HG02763 (cell line): ENCODE measurements around the gene IRS1.

ENCODE experiments used
- ATAC-seq: cut with Tn5 transposase; IDR thresholded peaks from one replicate; pipeline ENCODE4 v1.9.1; 2021; ENCODE audit warnings: mild to moderate bottlenecking, moderate library complexity; ENCODE audit not compliant: unreplicated experiment

IRS1 gene

GRCh38 chr2:226828191-226828590 is 28.6 kb upstream of the IRS1 start:
- no peak for ATAC-seq

- ATAC-seq, result no peak
Measured at GRCh38 chr2:226825056-226825455, 25.4 kb upstream of the IRS1 start.

GRCh38 chr2:226818930-226819329 is 19.3 kb upstream of the IRS1 start:
- no peak for ATAC-seq

GRCh38 chr2:226813148-226813701 is 13.6 kb upstream of the IRS1 start:
- no peak for ATAC-seq

- ATAC-seq, result no peak
Measured at GRCh38 chr2:226803410-226803809, 3.8 kb upstream of the IRS1 start.

GRCh38 chr2:226802573-226802972 is 3.0 kb upstream of the IRS1 start:
- no peak for ATAC-seq

- ATAC-seq, result peak; percentile 83
Measured at GRCh38 chr2:226800941-226801784, 1.5 kb upstream of the IRS1 start.

- ATAC-seq, result no peak
Measured at GRCh38 chr2:226799976-226800940, 638 bp upstream of the IRS1 start.

- ATAC-seq, result peak; percentile 22
Measured at GRCh38 chr2:226798422-226799210, 1.0 kb downstream of the IRS1 start.

GRCh38 chr2:226797989-226798421 is 1.6 kb downstream of the IRS1 start:
- no peak for ATAC-seq

GRCh38 chr2:226797289-226797988 is 2.2 kb downstream of the IRS1 start:
- ATAC-seq, result no peak

- no peak for ATAC-seq
Measured at GRCh38 chr2:226796840-226797288, 2.8 kb downstream of the IRS1 start.

- ATAC-seq, result no peak
Measured at GRCh38 chr2:226796012-226796839, 3.4 kb downstream of the IRS1 start.

- ATAC-seq, result no peak
Measured at GRCh38 chr2:226795281-226796011, 4.2 kb downstream of the IRS1 start.

GRCh38 chr2:226794751-226795171 is 4.9 kb downstream of the IRS1 start:
- ATAC-seq, result no peak

GRCh38 chr2:226794196-226794661 is 5.4 kb downstream of the IRS1 start:
- no peak for ATAC-seq

- no peak for ATAC-seq
Measured at GRCh38 chr2:226793646-226794045, 6.0 kb downstream of the IRS1 start.
